BLaER1 (cell line): ENCODE results near the gene UNC79.

Experiments
- H3K27ac ChIP-seq: shearing (Covaris generic); formaldehyde crosslinking; 2 replicates; pipeline ENCODE4 v1.8.1; 2022
- H3K27me3 ChIP-seq: shearing (Covaris generic); formaldehyde crosslinking; 2 replicates; pipeline ENCODE4 v1.8.1; 2022
- H3K36me3 ChIP-seq: shearing (Covaris generic); formaldehyde crosslinking; 2 replicates; pipeline ENCODE4 v1.8.1; 2022
- H3K4me1 ChIP-seq: shearing (Covaris generic); formaldehyde crosslinking; 2 replicates; pipeline ENCODE4 v1.8.1; 2022
- H3K4me2 ChIP-seq: shearing (Covaris generic); formaldehyde crosslinking; 2 replicates; pipeline ENCODE4 v1.8.1; 2022
- H3K4me3 ChIP-seq: shearing (Covaris generic); formaldehyde crosslinking; 2 replicates; pipeline ENCODE4 v1.8.1; 2022
- H3K9ac ChIP-seq: shearing (Covaris generic); formaldehyde crosslinking; 2 replicates; pipeline ENCODE4 v1.8.1; 2022
- H3K9me3 ChIP-seq: shearing (Covaris generic); formaldehyde crosslinking; 2 replicates; pipeline ENCODE4 v1.8.1; 2022
- H4K20me1 ChIP-seq: shearing (Covaris generic); formaldehyde crosslinking; 2 replicates; pipeline ENCODE4 v1.8.1; 2022
- Cebpa-rat ChIP-seq: shearing (Covaris generic); IDR thresholded peaks from 2 replicates; pipeline ENCODE4 v1.8.1; 2022

Gene UNC79

DNA sequence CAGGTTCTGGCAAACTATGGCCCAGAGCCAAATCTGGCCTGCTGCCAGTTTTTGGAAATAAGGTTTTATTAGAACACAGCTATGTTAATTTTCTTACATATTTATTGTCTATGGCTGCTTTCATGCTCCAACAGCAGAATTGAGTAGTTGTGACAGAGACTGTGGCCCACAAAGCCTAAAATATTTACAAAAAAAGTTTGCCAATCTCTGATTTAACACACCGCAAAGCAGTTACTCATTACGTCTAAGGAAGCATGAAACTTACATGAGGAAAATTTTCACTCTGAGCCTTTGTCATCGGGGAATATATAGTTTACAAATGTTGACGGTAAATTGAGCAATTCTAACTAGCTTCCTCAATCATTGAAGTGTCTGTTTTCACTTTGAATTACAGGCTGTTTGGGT is 96.5 kb downstream of the UNC79 start:
- H3K36me3 ChIP-seq = no peaks in the 10 kb centered on the region
- H3K4me2 ChIP-seq = no peak overlapping the region
- TF ChIP-seq Cebpa-rat = no peak
- H4K20me1 ChIP-seq = no peaks in the 10 kb centered on the region
- no peak overlapping the region for H3K4me3 ChIP-seq
- no peaks in the 10 kb centered on the region for H3K27me3 ChIP-seq
- H3K9ac ChIP-seq = no peak overlapping the region
- no peaks in the 10 kb centered on the region for H3K4me1 ChIP-seq
- no peaks in the 10 kb centered on the region for H3K9me3 ChIP-seq
- H3K27ac ChIP-seq = no peak overlapping the region

DNA sequence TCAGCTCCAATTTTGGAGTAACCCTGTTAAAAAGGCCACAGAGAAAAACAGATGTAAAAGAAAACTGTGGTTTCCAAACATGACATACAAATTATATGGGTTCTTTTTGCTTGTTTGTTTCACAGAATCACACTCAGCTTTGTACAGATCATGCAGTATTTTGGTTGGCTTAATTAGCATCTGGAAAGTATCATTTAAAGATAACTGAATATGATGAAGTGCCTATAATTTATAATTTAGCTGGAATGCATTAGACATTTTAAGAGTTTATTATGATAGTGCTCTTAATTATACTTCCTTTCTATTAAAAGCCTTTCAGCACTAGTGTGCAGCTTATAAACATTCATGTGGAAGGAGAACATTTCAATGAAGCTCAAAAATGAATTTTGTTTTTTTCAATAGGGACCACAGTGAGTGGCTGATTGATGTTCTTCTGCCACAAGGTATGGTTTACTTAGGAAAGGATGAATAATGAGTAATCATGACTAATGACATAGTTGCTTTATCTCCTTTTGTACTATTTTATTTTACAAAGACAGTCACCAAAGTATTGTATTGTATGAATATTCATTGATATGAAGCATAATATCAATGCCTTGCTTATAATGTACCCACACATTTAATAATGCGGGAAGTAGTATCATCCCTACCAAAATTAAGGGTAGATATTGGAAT is 98.3 kb downstream of the UNC79 start:
- Histone ChIP-seq H3K4me3 (no peak overlapping the region), H3K9me3 (no peaks in the 10 kb centered on the region), H3K27ac (no peak overlapping the region), H3K9ac (no peak overlapping the region), H3K27me3 (no peaks in the 10 kb centered on the region), H4K20me1 (no peaks in the 10 kb centered on the region), H3K4me1 (peaks cover 5% of the 10 kb centered on the region), H3K36me3 (no peaks in the 10 kb centered on the region), H3K4me2 (no peak overlapping the region)
- no peak for TF ChIP-seq Cebpa-rat

DNA sequence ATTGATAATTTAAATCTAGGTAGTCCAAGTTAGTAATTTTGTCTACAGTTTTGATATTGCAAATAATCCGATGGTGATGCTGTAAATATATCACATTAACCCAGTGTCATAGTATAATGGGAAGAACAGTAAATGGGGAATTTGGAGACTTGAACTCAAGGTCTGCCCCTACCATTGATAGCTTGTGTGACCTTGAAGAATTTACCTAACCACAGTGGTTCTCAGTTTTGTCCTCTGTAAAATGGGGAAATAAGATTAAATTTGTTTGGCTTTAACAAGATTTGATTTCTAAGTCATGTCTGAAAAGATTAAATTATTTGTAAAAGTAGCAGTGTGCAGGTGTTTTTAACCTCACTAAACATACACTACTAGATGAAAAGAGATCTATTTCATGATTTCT is 100.9 kb downstream of the UNC79 start:
- H3K9ac ChIP-seq = no peak overlapping the region
- no peaks in the 10 kb centered on the region for H3K27me3 ChIP-seq
- no peaks in the 10 kb centered on the region for H3K36me3 ChIP-seq
- H4K20me1 ChIP-seq = no peaks in the 10 kb centered on the region
- TF ChIP-seq Cebpa-rat = no peak
- no peaks in the 10 kb centered on the region for H3K9me3 ChIP-seq
- peaks cover 11% of the 10 kb centered on the region for H3K4me1 ChIP-seq
- no peak overlapping the region for H3K4me2 ChIP-seq
- H3K4me3 ChIP-seq = no peak overlapping the region
- no peak overlapping the region for H3K27ac ChIP-seq

DNA sequence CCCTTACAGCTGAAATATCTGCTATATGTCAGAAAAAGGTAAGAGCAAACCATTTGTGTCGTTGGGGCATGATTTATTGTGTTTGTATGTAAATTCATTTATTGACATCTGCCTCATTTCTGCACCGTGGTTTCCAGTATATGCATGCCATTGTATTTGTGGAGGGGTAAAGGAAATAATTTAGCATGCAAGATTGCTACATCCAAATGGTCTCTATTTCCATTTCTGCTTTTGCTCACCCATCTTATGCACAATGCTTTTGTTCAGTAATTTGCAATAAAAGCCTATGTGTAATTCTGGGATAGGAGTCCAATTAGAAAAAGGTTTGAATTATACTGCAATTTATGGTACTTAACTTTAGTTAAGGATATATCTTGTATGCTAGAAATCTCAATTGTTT is 101.8 kb downstream of the UNC79 start:
- Histone ChIP-seq H3K4me2 (no peak overlapping the region), H3K9ac (no peak overlapping the region), H4K20me1 (no peaks in the 10 kb centered on the region), H3K27ac (no peak overlapping the region), H3K9me3 (no peaks in the 10 kb centered on the region), H3K4me1 (peaks cover 11% of the 10 kb centered on the region), H3K27me3 (no peaks in the 10 kb centered on the region), H3K36me3 (no peaks in the 10 kb centered on the region), H3K4me3 (no peak overlapping the region)
- no peak for TF ChIP-seq Cebpa-rat

DNA sequence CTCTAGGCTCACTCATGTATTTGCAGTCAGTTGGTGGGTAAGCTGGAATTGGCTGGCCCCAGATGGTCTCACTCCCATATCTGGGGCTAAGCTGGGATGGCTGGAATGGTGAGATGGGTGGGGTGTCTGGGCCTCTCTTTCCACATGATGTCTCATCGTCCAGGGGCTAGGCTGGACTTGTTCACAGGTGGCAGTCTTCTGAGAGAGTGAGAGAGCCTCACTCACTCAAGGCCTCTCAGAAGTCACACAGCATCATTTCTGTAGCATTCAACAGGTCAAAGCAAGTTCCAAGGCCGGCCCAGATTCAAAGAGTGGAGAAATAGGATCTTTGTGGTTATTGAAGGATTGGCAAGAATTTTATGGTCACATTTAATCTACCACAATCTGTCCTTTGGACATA is 102.7 kb downstream of the UNC79 start:
- H3K9me3 ChIP-seq = no peaks in the 10 kb centered on the region
- 0 out of 2 replicates have a peak overlapping the region, but pooled peaks have one; percentile 11 for H3K4me2 ChIP-seq
- no peaks in the 10 kb centered on the region for H3K36me3 ChIP-seq
- no peak overlapping the region for H3K9ac ChIP-seq
- peaks cover 11% of the 10 kb centered on the region for H3K4me1 ChIP-seq
- no peaks in the 10 kb centered on the region for H4K20me1 ChIP-seq
- H3K27ac ChIP-seq = no peak overlapping the region
- no peaks in the 10 kb centered on the region for H3K27me3 ChIP-seq
- H3K4me3 ChIP-seq = no peak overlapping the region
- TF ChIP-seq Cebpa-rat = no peak

DNA sequence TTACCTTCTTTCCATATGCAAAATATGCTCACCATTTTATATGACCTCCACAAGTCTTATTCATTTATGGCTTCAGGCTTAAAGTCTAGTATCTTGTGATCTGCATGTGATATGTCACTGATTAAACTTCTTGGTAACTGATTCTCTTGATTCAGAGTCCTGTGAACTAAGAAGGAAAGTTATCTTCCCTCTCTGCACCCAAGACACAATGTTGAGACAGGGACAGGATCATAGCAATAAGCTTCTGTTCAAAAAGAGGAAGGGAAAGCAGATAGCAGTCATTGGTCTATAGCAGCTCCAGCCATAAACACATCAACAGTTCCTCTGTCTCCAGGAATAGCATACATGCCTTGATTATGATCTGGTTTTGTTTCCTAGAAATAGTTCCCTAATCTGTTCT is 103.1 kb downstream of the UNC79 start:
- H3K4me3 ChIP-seq = no peak overlapping the region
- H3K27ac ChIP-seq = no peak overlapping the region
- no peaks in the 10 kb centered on the region for H3K9me3 ChIP-seq
- H3K36me3 ChIP-seq = no peaks in the 10 kb centered on the region
- no peaks in the 10 kb centered on the region for H3K27me3 ChIP-seq
- H4K20me1 ChIP-seq = no peaks in the 10 kb centered on the region
- TF ChIP-seq Cebpa-rat = no peak
- H3K4me1 ChIP-seq = peaks cover 11% of the 10 kb centered on the region
- peak overlapping the region; percentile 11; the same call in 1 of the 2 replicates for H3K4me2 ChIP-seq
- no peak overlapping the region for H3K9ac ChIP-seq

DNA sequence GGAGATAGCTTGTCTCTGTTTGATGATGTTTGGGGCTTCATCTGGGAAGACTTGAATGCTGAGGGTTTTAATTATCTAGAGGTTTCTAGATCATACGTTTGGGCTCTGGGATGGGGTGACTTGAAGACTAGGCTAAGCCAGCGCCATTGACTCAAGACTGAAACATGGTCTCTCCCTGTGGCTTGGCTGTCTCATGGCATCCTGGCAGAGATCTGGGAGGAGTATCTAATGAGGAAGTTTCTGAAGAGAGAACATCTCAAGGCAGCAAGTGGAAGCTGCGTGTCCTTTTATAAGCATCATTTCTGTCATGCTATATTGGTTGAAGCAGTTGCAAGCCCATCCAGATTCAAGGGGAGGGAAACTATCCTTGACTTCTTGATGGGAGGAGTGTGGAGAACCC is 104.8 kb downstream of the UNC79 start:
- Histone ChIP-seq H3K4me2 (no peak overlapping the region), H3K4me1 (peaks cover 11% of the 10 kb centered on the region), H3K27me3 (no peaks in the 10 kb centered on the region), H3K4me3 (no peak overlapping the region), H4K20me1 (no peaks in the 10 kb centered on the region), H3K36me3 (no peaks in the 10 kb centered on the region), H3K9ac (no peak overlapping the region), H3K27ac (no peak overlapping the region), H3K9me3 (no peaks in the 10 kb centered on the region)
- TF ChIP-seq Cebpa-rat = no peak

DNA sequence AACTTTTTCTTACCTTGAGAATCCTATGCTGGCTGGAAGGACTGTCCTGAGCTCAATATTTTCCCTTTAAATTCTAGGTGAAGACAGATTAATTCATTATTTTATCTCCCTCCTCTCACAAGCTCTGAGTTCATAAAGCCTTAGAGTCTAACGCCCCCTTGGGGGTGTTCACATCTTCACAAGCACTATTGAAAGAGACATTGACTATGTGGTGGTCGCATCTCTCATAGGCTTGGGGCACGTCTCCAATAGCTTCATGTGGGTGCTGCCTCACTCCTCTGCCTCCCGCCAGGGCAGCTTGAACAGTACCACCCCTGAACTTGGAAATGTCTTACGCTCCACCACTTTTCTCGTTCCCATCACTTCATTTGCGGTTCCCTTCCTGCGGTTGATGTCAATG is 106.2 kb downstream of the UNC79 start:
- no peak overlapping the region for H3K4me3 ChIP-seq
- no peak overlapping the region for H3K27ac ChIP-seq
- H4K20me1 ChIP-seq = no peaks in the 10 kb centered on the region
- no peak overlapping the region for H3K9ac ChIP-seq
- no peak for TF ChIP-seq Cebpa-rat
- H3K4me2 ChIP-seq = no peak overlapping the region
- H3K9me3 ChIP-seq = no peaks in the 10 kb centered on the region
- H3K4me1 ChIP-seq = peaks cover 11% of the 10 kb centered on the region
- H3K27me3 ChIP-seq = no peaks in the 10 kb centered on the region
- H3K36me3 ChIP-seq = no peaks in the 10 kb centered on the region

DNA sequence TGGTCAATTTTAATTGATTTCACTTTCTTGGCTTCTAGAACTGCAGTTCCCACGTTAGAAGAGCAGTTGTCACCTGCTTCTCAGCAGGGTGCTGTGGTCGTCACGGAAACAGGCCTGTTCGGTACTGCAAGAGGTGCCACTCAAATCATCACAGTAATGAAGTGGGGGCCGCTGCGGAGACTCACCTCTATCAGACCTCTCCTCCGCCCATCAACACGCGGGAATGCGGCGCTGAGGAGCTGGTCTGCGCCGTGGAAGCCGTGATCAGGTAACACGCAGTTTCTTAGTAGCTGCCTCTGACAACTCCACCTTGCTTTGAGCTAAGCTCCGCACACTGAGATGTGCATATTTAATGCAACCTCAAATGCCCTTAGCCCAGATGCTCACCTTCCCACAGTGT is 107.2 kb downstream of the UNC79 start:
- Histone ChIP-seq H3K27ac (no peak overlapping the region), H3K9ac (no peak overlapping the region), H3K9me3 (no peaks in the 10 kb centered on the region), H3K4me2 (no peak overlapping the region), H3K4me3 (no peak overlapping the region), H3K36me3 (no peaks in the 10 kb centered on the region), H3K4me1 (peaks cover 11% of the 10 kb centered on the region), H3K27me3 (no peaks in the 10 kb centered on the region), H4K20me1 (no peaks in the 10 kb centered on the region)
- TF ChIP-seq Cebpa-rat = no peak

DNA sequence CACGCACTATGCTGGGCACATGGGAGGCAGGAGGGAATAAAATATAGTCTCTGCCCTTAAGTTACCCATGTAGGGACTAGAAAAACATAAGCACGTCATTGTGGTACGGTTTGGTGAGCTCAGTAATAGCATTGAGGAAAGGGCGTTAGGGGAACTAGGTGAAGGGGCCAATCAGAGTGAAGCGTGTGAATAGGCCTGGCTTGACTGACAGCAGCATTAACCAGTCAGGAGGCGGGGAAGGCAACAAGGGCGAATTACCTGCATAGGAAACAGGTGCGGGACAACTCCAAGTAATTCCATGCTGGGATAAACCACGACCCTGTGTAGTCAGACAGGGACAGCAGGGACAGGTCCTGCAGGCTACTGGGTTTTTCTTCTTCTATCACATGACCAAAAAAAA is 107.7 kb downstream of the UNC79 start:
- no peak for TF ChIP-seq Cebpa-rat
- no peaks in the 10 kb centered on the region for H3K36me3 ChIP-seq
- no peak overlapping the region for H3K9ac ChIP-seq
- no peak overlapping the region for H3K4me3 ChIP-seq
- H3K4me2 ChIP-seq = no peak overlapping the region
- H3K4me1 ChIP-seq = peaks cover 11% of the 10 kb centered on the region
- H3K9me3 ChIP-seq = no peaks in the 10 kb centered on the region
- H4K20me1 ChIP-seq = no peaks in the 10 kb centered on the region
- no peaks in the 10 kb centered on the region for H3K27me3 ChIP-seq
- no peak overlapping the region for H3K27ac ChIP-seq

DNA sequence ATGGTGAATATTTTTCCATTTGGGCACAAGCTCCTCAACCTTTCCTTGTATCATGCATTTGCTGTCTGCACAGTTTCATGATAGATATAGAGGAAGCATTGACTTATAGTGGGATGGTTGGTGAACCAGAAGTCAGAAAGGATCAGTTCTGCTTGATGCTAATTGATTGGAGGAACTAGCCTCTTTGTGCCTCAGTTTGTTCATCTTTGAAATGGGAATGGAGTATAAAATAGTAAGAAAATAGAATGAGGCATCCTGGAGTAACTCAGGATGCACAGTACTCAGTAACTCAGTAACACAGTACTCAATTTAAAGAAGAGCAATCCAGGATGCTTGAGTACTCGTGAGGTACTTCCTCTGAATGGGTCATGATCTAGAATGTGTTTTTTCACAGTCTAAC is 109.5 kb downstream of the UNC79 start:
- H3K4me3 ChIP-seq = no peak overlapping the region
- no peak for TF ChIP-seq Cebpa-rat

More for the DNA sequence above, 109.5 kb downstream of the UNC79 start:
- Histone ChIP-seq H3K4me2 (no peak overlapping the region), H3K9me3 (no peaks in the 10 kb centered on the region), H3K27ac (no peak overlapping the region), H3K9ac (no peak overlapping the region), H4K20me1 (no peaks in the 10 kb centered on the region), H3K36me3 (no peaks in the 10 kb centered on the region), H3K4me1 (peaks cover 8% of the 10 kb centered on the region; the same call in 1 of the 2 replicates), H3K27me3 (no peaks in the 10 kb centered on the region)
